Mammary epithelial cell (primary cell): Measurements from ENCODE around the gene GJC2.

ENCODE experiments used
- CTCF ChIP-seq, 2 donors: IDR thresholded peaks in 1 of 2; conservative IDR thresholded peaks in 1 of 2; 2 replicates each; pipeline ENCODE4 v1.5.1; 2011 to 2012; ENCODE audit warnings: inconsistent platforms in 2 of 2, low read length in 2 of 2, mild to moderate bottlenecking in 2 of 2, control low read depth in 1 of 2, low read depth in 1 of 2; ENCODE audit not compliant: insufficient read depth in 1 of 2; ENCODE audit errors: extremely low read depth in 1 of 2
- EZH2 ChIP-seq: IDR thresholded peaks from 2 replicates; pipeline ENCODE4 v1.6.1; 2012; ENCODE audit warnings: low read length, inconsistent platforms, borderline replicate concordance

GRCh38 chr1:228110556-228110955, 39.2 kb upstream of the GJC2 start:
- no peak for TF ChIP-seq CTCF (conservative IDR thresholded peaks at IDR 0.05 in 1 of 2, IDR thresholded peaks at IDR 0.05 in 1 of 2; ENCODE audit: extremely low read depth in 1 of 2, insufficient read depth in 1 of 2, low read depth in 1 of 2, low read length in 2 of 2)
- TF ChIP-seq EZH2: no peak
